Neural cell (in vitro differentiated cells): ENCODE measurements around the gene AP5Z1. TPM values are rescaled to one million over a fixed set of nuclear protein-coding genes. Genes with fewer than 3 reads are reported as not detected.

Source experiments
- H2AFZ ChIP-seq: fragments of 200-600, 300-800 bp; sonication (generic), shearing (Covaris generic); 2 replicates; pipeline ENCODE4 v1.6.0; 2014; ENCODE audit warnings: low read depth, mild to moderate bottlenecking, antibody characterized with exemption, low read length, moderate library complexity
- H3F3A ChIP-seq: fragments of 200-600 bp; shearing (Covaris generic); 2 replicates; pipeline ENCODE4 v1.6.1; 2016; ENCODE audit warnings: mild to moderate bottlenecking, moderate library complexity, mixed read lengths, antibody characterized with exemption, low read length; ENCODE audit not compliant: insufficient read depth, poor library complexity, severe bottlenecking
- H3K27ac ChIP-seq: fragments of 200-600, 300-800 bp; sonication (generic), shearing (Covaris generic); 2 replicates; pipeline ENCODE4 v1.5.1; 2014; ENCODE audit warnings: mild to moderate bottlenecking, low read length, moderate library complexity
- H3K27me3 ChIP-seq: fragments of 300-800, 200-600 bp; sonication (generic), shearing (Covaris generic); 2 replicates; pipeline ENCODE4 v1.6.0; 2014; ENCODE audit warnings: mild to moderate bottlenecking, low read depth, low read length, moderate library complexity; ENCODE audit not compliant: insufficient read depth
- H3K36me3 ChIP-seq: fragments of 300-800, 200-600 bp; sonication (generic), shearing (Covaris generic); 2 replicates; pipeline ENCODE4 v1.5.1; 2014; ENCODE audit warnings: mild to moderate bottlenecking, antibody characterized with exemption, low read length, moderate library complexity; ENCODE audit not compliant: insufficient read depth
- H3K4me2 ChIP-seq: fragments of 300-800, 200-600 bp; sonication (generic), shearing (Covaris generic); 2 replicates; pipeline ENCODE4 v1.6.0; 2014; ENCODE audit warnings: mild to moderate bottlenecking, low read length
- H3K4me3 ChIP-seq: fragments of 300-800, 200-600 bp; sonication (generic), shearing (Covaris generic); 2 replicates; pipeline ENCODE4 v1.5.1; 2014; ENCODE audit warnings: mild to moderate bottlenecking, low read length, moderate library complexity
- H3K79me2 ChIP-seq: fragments of 200-600 bp; shearing (Covaris generic); replicated peaks from 2 replicates; pipeline ENCODE4 v1.6.0; 2014; ENCODE audit warnings: mild to moderate bottlenecking, low read length, moderate library complexity; ENCODE audit not compliant: insufficient read depth
- H3K9ac ChIP-seq: fragments of 300-800, 200-600 bp; sonication (generic), shearing (Covaris generic); 2 replicates; pipeline ENCODE4 v1.6.1; 2016; ENCODE audit warnings: mild to moderate bottlenecking, low read length, mixed read lengths
- H3K9me2 ChIP-seq: fragments of 200-600 bp; shearing (Covaris generic); 2 replicates; pipeline ENCODE4 v1.6.1; 2016; ENCODE audit warnings: mild to moderate bottlenecking, low read length, mixed read lengths; ENCODE audit not compliant: insufficient read depth
- H3K9me3 ChIP-seq: fragments of 200-600, 300-800 bp; sonication (generic), shearing (Covaris generic); 2 replicates; pipeline ENCODE4 v1.6.1; 2016; ENCODE audit warnings: mild to moderate bottlenecking, mixed run types, low read length, moderate library complexity, mixed read lengths
- H4K20me1 ChIP-seq: fragments of 200-600 bp; shearing (Covaris generic); 2 replicates; pipeline ENCODE4 v1.6.1; 2016; ENCODE audit warnings: mild to moderate bottlenecking, mixed run types; ENCODE audit not compliant: insufficient read depth
- CTCF ChIP-seq: fragments of 450-650 bp; IDR thresholded peaks from 2 replicates; pipeline ENCODE4 v1.5.1; 2014; ENCODE audit warnings: antibody characterized with exemption, mild to moderate bottlenecking, moderate library complexity; ENCODE audit not compliant: poor library complexity, severe bottlenecking
- EP300 ChIP-seq: fragments of 450-650 bp; conservative IDR thresholded peaks from 2 replicates; pipeline ENCODE4 v1.6.1; 2014; ENCODE audit warnings: antibody characterized with exemption, mild to moderate bottlenecking, moderate library complexity; ENCODE audit not compliant: poor library complexity, severe bottlenecking
- EZH2 ChIP-seq: fragments of 200-600, 300-800 bp; shearing (Covaris generic), sonication (generic); IDR thresholded peaks from 2 replicates; pipeline ENCODE4 v1.6.1; 2014; ENCODE audit warnings: antibody characterized with exemption, low read length, borderline replicate concordance, mild to moderate bottlenecking; ENCODE audit not compliant: insufficient read depth, poor library complexity, severe bottlenecking
- MXI1 ChIP-seq: fragments of 450-650 bp; conservative IDR thresholded peaks from 2 replicates; pipeline ENCODE4 v1.6.1; 2014; ENCODE audit warnings: antibody characterized with exemption, mild to moderate bottlenecking; ENCODE audit not compliant: poor library complexity, severe bottlenecking
- POLR2AphosphoS5 ChIP-seq: IDR thresholded peaks from 2 replicates; pipeline ENCODE4 v1.6.1; 2012
- RAD21 ChIP-seq: fragments of 450-650 bp; conservative IDR thresholded peaks from 2 replicates; pipeline ENCODE4 v1.6.1; 2014; ENCODE audit warnings: antibody characterized with exemption, mild to moderate bottlenecking, moderate library complexity
- REST ChIP-seq: IDR thresholded peaks from 2 replicates; pipeline ENCODE4 v1.6.1; 2012; ENCODE audit warnings: borderline replicate concordance
- SMC3 ChIP-seq: fragments of 450-650 bp; conservative IDR thresholded peaks from 2 replicates; pipeline ENCODE4 v1.6.1; 2014; ENCODE audit warnings: antibody characterized with exemption, mild to moderate bottlenecking, moderate library complexity; ENCODE audit not compliant: poor library complexity
- TAF1 ChIP-seq: IDR thresholded peaks from 2 replicates; pipeline ENCODE4 v1.6.1; 2012; ENCODE audit warnings: low read depth
- polyA plus RNA-seq: library from polyadenylated mRNA; depleted of rRNA; stranded (reverse); fragments of >200 nt; gene quantifications from 2 replicates; pipeline ENCODE4 v1.2.3, GENCODE V29; 2014

AP5Z1 gene
- polyA plus RNA-seq, 1 donor from 2014 or later = 36.9 TPM

DNA sequence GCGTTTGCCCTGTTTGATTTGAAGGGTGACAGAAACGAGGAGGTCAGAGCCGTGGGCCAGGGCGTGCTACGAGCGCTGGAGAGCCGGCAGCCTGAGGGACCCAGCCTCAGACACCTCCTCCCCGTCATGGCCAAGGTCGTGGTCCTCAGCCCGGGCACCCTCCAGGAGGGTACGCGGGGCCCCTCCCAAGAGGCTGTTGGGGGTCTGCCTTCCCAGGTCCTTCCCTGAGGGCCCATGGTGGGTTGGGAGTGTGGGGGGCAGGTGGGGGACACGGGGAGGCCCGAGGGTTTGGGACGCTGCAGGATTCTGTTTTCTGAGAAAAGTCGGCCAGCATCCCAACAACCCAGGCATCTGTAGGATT is 7.8 kb downstream of the AP5Z1 start:
- Histone ChIP-seq H3K4me3 (no peak overlapping the region), H3K4me2 (no peak overlapping the region), H3K27me3 (no peaks in the 10 kb centered on the region), H3K9ac (no peak overlapping the region), H3K79me2 (no peaks in the 10 kb centered on the region), H3K36me3 (no peaks in the 10 kb centered on the region), H3K9me3 (no peaks in the 10 kb centered on the region), H4K20me1 (no peaks in the 10 kb centered on the region), H3K9me2 (no peaks in the 10 kb centered on the region), H3F3A (no peaks in the 10 kb centered on the region), H2AFZ (no peak overlapping the region), H3K27ac (no peak overlapping the region)
- no peak for TF ChIP-seq EZH2
- no peak for TF ChIP-seq EP300

DNA sequence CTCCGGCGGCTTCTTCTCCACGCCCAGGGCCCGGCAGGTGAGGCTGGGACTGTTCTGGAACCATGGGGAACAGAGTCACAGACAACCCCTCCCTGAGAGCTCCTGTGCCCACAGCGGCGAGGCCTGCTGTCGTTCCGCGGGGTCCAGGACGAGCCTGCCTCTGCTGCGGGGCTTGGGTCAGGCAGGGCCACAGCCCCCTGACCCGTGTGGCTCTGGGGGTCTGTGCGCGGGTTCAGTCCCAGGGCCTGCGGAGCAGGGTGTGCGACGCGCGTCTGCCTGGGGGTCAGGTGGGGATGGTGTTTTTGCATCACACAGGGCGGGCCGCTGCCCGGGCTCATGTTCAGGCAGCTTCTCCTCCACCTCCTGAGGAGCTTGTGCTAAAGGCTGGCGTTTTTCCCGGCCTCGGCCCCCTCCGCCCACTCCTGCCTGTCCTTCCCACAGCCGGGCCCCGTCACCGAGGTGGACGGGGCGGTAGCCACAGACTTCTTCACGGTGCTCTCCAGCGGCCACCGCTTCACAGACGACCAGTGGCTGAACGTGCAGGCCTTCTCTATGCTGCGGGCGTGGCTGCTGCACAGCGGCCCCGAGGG is 8.4 kb downstream of the AP5Z1 start:
- Histone ChIP-seq H3K9me2 (no peaks in the 10 kb centered on the region), H3K9me3 (no peaks in the 10 kb centered on the region), H3K36me3 (no peaks in the 10 kb centered on the region), H2AFZ (no peak overlapping the region), H3K9ac (no peak overlapping the region), H3F3A (no peaks in the 10 kb centered on the region), H3K27ac (no peak overlapping the region), H3K79me2 (no peaks in the 10 kb centered on the region), H3K4me3 (no peak overlapping the region), H3K4me2 (no peak overlapping the region), H4K20me1 (no peaks in the 10 kb centered on the region), H3K27me3 (no peaks in the 10 kb centered on the region)
- TF ChIP-seq MXI1 (no peak), RAD21 (no peak), EP300 (no peak), CTCF (no peak), SMC3 (no peak), TAF1 (no peak), EZH2 (no peak), POLR2AphosphoS5 (no peak), REST (no peak)

GRCh38 chr7:4784799-4785198 is 9.4 kb downstream of the AP5Z1 start:
- Histone ChIP-seq H3K27ac (no peak overlapping the region), H3K9me2 (no peaks in the 10 kb centered on the region), H3K36me3 (no peaks in the 10 kb centered on the region), H3K9ac (no peak overlapping the region), H3F3A (no peaks in the 10 kb centered on the region), H3K4me2 (no peak overlapping the region), H3K27me3 (no peaks in the 10 kb centered on the region), H4K20me1 (no peaks in the 10 kb centered on the region), H3K9me3 (no peaks in the 10 kb centered on the region), H2AFZ (no peak overlapping the region), H3K4me3 (no peak overlapping the region), H3K79me2 (no peaks in the 10 kb centered on the region)
- TF ChIP-seq POLR2AphosphoS5 (no peak), CTCF (no peak), REST (no peak)
